Measurements from ENCODE around the gene KCNT1.

The KCNT1 gene

DNA sequence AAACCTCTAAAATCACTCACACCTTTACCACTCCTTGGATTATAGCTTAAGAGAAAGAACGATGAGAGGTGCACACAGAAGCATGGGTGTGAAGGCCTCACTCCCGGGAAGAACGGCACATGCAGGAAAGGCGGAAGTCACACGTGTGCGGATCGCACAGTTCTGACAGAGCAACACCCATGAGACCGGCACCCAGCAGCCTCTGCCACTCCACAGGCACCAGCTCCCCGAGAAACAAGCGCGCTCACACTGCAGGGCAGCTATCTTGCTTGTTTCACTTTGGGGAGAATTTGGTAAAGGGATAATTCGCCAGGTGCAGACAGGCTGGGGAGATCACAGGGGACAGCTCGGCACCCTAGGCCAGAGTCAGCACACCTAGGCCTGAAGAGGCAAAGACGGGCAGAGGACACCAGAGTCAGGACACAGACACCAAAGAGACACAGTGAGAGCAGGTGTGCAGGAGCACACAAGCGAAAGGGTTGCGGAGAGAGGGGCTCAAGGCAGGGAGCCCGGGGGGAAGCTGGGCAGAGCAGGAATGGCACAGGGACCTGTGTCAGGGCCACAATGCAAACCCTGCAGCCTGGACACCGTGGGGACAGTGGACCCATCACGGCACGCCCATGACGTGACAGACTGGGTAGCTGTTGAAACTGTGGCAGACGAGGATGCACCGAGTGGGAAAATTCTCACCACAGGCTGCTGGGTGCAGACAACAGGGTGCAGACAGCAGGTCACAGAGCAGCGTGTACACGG is 123.6 kb downstream of the KCNT1 start:
- DNase-seq = no peak

GRCh38 chr9:135826188-135826545 is 124.2 kb downstream of the KCNT1 start:
- no peak for DNase-seq

DNA sequence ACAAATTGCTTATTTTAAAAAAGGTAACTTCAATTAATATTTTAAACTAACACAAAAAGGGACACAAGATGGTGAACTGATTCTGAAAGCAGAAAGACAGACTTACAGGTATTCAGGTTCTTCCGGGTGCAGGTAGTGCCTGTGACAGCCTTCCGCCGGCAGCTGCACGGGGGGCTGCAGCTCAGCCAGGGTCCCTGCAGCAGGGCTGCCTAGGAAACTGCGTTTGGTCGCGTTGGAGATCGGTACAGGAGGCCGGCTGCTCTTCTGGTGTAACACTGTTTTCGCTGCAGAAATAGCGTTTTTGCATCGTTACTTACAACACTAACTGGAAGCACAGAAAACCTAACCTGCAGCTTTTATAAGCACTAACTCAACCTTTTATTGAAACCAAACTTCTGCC is 125.3 kb downstream of the KCNT1 start:
- no peak for DNase-seq

- DNase-seq = no peak
Observed at GRCh38 chr9:135827866-135828580, 126.0 kb downstream of the KCNT1 start.

- no peak for DNase-seq
Observed at GRCh38 chr9:135828656-135829055, 126.7 kb downstream of the KCNT1 start.

DNA sequence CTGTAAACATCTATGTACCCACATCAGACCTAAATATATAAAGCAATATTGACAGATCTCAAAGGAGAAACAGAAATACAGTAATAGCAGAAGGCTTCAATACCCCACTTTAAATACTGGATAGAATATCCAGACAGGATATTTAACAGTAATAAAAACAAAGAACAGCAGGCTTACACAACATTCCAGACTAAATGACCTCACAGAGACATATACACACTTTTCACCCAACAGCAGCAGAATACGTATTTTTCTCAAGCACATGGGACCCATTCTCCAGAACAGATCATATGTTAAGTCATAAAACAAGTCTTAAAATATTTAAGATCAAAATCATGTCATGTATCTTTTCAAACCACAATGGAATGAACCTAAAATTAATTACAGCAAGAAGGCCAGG is 128.5 kb downstream of the KCNT1 start:
- DNase-seq = no peak

GRCh38 chr9:135833864-135834263 is 131.9 kb downstream of the KCNT1 start:
- DNase-seq = no peak

GRCh38 chr9:135835131-135835530 is 133.1 kb downstream of the KCNT1 start:
- DNase-seq = no peak

DNA sequence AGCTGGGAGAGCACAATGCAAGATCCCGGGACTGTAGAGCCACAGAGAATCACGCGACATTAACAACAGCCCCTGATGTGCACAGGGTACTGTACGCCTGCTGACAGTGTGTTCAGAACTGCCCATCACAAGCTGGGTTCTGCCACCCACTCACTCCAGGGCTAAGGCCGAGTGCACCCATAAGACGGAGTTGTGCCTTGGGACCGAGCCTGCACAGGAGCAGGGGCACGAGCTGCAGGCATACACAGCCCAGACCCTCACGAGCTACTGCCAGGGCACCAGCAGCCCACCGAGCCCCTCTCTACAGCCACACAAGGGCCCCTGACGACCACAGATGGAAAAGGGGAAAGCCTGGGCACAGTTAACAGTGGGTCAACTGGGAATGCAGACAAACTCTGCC is 137.5 kb downstream of the KCNT1 start:
- DNase-seq = no peak

DNA sequence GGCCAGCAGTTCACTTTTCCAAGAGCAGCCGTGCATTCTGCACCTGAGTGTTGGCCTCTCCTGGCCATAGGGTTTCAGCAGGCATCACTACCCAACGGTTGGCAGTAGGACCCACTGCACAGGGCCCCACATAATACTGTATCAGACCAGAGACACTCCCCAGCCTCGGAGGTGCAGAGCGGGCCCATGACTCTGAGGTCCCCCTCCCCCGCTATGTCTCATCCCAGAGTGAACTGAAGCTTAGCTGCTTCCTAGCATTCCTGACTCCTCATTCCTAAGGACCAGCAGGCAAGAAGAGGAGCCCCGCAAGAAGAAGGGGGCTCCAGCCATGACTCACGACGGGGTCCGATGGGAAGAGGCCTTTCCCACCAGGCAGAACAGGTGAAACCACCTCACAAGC is 138.1 kb downstream of the KCNT1 start:
- DNase-seq = no peak

DNA sequence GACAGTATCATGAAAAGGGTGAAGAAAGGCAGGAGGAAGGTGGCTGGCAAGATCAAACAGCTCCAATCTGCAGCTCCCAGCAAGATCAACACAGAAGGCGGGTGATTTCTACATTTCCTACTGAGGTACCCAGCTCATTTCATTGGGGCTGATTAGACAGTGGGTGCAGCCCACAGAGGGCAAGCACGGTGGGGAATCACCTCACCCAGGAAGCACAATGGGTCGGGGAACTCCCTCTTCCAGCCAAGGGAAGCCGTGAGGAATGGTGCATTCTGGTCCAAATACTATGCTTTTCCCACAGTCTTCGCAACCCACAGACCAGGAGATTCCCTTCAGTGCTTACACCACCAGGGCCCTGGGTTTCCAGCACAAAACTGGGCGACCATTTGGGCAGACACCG is 138.6 kb downstream of the KCNT1 start:
- DNase-seq = no peak
